NCI-H748 treated with DMSO at 0.1 percent for 48 hours (cell line): ENCODE results near the gene GTF3C1.
"Not testable (repeated sequence)": the region's sequence is repeated elsewhere in the genome, so short reads cannot be mapped to it uniquely, and the experiment has no call there.

Experiments used
- DNase-seq: peaks from one replicate; lab custom pipeline; 2025; lab: John Stamatoyannopoulos, UW

GTF3C1 gene

DNA sequence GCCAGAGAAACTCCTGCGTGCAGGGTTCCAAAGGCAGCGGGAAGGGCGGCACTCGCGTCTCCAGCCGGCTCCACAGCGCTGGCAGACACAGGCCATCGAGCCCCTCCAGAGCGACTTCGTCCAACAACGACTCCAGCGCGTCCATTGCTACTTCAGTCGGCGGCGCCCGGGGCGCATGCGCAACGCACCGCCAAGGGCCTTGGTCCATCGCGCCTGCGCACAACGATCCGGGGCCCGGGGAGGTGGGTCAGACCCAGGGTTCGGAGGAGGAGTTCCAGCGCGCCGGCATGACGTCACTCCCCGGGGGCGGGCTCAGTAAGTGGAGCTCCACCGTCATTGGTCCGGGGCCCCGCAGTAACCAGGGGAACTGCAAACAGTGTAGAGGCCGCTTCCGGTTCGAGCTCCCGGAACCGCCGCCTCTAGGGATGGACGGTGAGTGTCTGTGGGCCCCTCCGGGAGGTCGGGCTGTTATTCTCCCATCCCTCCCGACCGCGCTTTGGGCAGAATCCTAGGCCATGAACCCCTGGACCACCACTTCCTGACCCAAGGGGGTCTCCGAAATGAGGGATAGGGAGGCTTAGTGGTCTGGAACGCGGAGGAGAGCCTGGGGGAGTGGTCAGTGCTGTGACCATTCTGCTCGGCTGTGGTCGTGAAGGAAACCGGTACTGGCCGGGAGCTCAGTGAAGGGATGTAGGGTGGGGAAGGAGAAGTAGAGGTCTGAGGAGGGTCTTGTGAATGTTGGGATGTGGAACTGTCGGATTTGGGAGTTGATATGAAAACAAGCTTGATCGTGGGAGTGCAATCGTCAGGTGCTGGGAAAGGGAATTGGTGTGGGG lies at the start of gene GTF3C1, which contains the start of gene KATNIP:
GTF3C1 (minus strand) TSS at position 168 of the 836 bp plus-strand sequence; CDS start at position 145, 23 bp downstream.
KATNIP (plus strand) TSS at position 399 of the 836 bp plus-strand sequence; CDS start at position 426, 27 bp downstream.
- peak; percentile 92 for DNase-seq

- DNase-seq, result no peak
These were observed 49.3 kb upstream of the GTF3C1 start for GRCh38 chr16:27598931-27599565.

GRCh38 chr16:27598220-27598619 lies 48.5 kb upstream of the GTF3C1 start:
- DNase-seq, result no peak

GRCh38 chr16:27597361-27597760 lies 47.6 kb upstream of the GTF3C1 start:
- DNase-seq, result no peak

GRCh38 chr16:27596411-27596810 lies 46.7 kb upstream of the GTF3C1 start:
- DNase-seq, result no peak

DNA sequence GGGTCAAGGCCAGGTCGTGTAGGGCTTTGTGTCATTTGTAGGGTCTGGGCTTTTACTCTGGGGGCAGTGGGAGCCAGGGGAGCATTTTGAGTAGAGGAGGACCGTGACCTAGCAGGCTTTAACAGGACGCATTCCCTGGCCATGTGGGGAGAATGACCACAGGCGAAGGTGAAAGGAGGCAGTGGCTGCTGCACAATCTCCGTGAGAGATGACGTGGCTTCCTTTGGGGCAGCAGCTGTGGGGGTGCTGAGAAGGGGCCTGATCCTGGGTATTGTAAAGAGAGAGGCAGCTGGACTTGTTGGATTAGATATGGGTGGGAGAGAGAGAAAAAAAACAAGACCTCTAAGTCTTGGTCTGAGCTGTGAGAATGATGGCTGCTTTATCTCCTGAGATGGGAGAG lies 46.3 kb upstream of the GTF3C1 start:
- no peak for DNase-seq

DNA sequence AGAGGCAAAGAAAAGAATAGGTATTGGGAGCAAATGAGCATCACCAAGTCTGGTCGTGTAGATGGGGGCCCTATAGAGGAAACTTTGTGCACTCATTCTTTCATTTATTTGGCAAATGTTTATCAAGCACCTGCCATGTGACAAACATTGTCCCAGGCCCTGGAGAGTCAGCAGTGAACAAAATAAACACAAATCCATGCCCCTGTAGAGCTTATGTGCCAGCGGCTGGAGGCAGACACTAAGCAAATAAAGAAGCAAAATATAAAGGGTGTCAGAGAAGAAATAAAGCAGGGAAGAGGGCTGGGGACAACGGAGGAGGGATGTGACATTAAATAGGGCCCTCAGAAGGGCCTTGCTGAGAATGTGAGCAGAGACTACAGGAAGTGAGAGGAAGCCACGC lies 45.8 kb upstream of the GTF3C1 start:
- no peak for DNase-seq

- no peak for DNase-seq
These were observed 42.1 kb upstream of the GTF3C1 start for GRCh38 chr16:27591837-27592236.

DNA sequence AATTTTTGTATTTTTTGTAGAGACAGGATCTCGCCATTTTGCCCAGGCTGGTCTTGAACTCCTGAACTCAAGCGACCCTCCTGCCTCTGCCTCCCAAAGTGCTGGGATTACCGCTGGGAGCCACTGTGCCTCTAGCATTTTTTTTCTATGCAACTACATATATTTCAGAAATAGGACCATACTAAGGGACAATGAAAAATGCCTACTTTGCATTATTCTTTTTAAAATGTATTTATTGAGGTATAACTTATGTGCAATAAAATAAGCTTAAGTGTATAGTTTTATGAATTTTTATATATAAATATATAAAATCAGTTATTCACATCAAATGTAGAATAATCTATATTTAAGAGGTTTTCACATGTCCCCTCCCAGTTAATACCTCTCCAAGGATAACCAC lies 38.3 kb upstream of the GTF3C1 start:
- DNase-seq, result no peak

- DNase-seq, result no peak
These were observed 37.0 kb upstream of the GTF3C1 start for GRCh38 chr16:27586711-27587110.

- DNase-seq, result no peak
These were observed 35.5 kb upstream of the GTF3C1 start for GRCh38 chr16:27585200-27585599.

GRCh38 chr16:27583634-27584033 lies 33.9 kb upstream of the GTF3C1 start:
- DNase-seq, result no peak

- DNase-seq, result no peak
These were observed 33.2 kb upstream of the GTF3C1 start for GRCh38 chr16:27582883-27583282.

GRCh38 chr16:27579087-27579980 lies 29.6 kb upstream of the GTF3C1 start:
- DNase-seq, result no peak

GRCh38 chr16:27576729-27577128 lies 27.0 kb upstream of the GTF3C1 start:
- no peak for DNase-seq

- DNase-seq, result no peak
These were observed 23.0 kb upstream of the GTF3C1 start for GRCh38 chr16:27572711-27573110.

GRCh38 chr16:27571433-27572326 lies 22.0 kb upstream of the GTF3C1 start:
- DNase-seq, result no peak

DNA sequence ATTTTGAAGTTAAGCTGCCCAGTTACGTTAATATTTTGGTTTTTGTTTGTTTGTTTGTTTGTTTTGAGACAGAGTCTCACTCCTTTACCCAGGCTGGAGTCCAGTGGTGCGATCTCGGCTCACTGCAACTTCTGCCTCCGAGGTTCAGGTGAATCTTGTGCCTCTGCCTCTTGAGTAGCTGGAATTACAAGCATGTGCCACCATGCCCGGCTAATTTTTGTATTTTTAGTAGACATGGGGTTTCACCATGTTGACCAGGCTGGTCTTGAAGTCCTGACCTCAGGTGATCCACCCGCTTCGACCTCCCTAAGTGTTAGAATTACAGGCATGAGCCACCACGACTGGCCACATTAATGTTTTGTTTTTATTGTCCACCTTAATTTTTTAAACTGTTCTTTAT lies 21.3 kb upstream of the GTF3C1 start:
- not testable (repeated sequence) for DNase-seq

DNA sequence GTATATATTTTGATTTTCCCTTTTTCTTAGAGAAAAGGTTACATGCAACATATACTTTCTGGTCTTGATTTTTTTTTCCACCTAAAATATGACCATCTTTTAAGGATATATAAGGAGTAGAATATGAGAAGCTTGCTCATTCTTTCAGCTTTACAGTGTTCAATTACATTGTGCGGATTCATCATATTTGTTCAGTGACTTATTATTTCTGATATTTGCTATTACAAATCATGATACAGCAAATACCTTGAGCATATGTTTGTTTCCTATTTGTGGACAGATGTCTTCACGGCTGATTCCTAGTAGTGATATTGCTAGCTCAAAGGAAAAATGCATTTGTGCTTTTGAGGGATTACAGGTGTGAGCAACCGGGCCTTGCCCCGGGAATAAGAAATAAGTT lies 18.4 kb upstream of the GTF3C1 start:
- no peak for DNase-seq

DNA sequence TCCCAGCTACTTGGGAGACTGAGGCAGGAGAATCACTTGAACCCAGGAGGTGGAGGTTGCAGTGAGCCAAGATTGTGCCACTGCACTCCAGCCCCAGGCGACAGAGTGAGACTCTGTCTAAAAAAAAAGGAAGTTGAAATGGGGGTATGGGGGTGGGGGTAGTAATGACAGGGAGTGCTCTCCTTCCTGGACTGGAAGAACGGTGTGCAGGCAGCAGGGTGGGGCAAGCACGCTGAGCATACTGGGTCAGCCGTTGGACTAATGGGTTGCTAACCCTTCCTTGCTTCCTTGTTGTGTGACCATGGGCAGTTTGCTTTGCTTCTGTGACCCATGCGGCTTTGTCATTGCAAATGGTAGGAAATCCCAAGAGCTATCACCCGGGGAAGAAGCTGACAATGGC lies 16.7 kb upstream of the GTF3C1 start:
- no peak for DNase-seq

DNA sequence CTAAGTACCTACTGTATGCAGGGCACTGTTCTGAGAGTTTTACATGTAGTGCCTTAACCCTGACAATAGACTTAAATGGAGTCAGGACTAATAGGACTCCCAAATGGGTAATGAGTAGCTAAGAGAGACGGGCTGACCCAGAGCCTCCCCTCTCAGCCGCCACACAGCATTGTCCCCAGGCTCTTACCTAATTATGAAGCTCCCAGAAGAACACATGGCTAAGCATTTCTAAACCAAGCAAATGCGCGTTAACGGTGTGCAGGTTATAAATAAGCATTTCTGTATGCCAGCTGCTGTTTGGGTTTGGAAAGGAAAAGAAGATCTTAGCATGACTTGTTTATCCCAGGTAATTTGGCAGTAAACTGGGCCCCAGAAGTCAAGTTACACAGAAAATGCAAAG lies 14.5 kb upstream of the GTF3C1 start:
- DNase-seq, result no peak
